ENCODE measurements around the gene SCAF1. TPM values are rescaled to one million over a fixed set of nuclear protein-coding genes. Genes with fewer than 3 reads are reported as not detected.

SCAF1 gene
- total and polyA plus RNA-seq, 2 of the 13 experiments (the other 11 are each of a cell fraction or from before 2014, with no cell fraction given) = 3.3 to 6.1 TPM

DNA sequence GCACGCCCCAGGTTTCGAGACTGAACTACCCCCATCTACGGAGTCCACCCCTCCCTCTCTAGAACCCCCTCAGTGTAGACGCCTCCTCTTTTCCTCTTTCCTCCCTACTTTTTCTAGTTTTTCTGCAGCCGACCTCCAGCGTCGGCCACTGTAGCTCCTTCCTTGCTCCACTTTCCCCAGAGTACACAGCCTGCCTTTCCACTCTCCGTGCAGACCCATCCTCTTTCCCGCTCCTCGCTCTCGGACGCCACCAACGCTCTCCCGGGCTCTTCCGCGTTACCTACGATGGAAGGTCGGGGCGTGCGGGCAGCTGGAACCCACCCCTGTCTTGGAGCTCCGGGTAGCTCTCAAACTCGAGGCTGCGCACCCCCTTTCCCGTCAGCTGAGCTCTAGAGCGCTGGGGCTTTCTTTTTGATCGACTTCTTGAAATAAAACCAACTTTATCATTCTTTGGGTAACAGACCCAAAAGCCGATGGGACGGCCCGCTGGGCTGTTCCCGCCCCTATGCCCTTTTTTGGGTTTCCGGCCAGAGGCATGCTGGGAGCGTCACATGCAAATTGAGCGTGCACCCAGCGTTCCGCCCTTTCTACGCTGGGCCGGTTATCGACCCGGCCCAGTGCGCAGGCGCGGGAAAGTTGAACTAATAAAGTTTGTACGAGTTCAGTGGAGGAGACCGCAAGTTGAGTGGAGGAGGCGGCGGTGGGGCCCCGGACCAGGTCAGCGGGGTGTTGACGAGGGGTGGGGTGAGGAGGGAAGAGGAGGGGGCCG lies 23.5 kb downstream of the SCAF1 start, which contains the start of the genes BCL2L12 and IRF3 (continued):
- TF ChIP-seq, protein P1, sequence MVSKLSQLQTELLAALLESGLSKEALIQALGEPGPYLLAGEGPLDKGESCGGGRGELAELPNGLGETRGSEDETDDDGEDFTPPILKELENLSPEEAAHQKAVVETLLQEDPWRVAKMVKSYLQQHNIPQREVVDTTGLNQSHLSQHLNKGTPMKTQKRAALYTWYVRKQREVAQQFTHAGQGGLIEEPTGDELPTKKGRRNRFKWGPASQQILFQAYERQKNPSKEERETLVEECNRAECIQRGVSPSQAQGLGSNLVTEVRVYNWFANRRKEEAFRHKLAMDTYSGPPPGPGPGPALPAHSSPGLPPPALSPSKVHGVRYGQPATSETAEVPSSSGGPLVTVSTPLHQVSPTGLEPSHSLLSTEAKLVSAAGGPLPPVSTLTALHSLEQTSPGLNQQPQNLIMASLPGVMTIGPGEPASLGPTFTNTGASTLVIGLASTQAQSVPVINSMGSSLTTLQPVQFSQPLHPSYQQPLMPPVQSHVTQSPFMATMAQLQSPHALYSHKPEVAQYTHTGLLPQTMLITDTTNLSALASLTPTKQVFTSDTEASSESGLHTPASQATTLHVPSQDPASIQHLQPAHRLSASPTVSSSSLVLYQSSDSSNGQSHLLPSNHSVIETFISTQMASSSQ (IDR thresholded peaks at IDR 0.05; ENCODE audit: low read depth) = no peak
- TF ChIP-seq, protein P1 (CRISPR knock-in tag; IDR thresholded peaks at IDR 0.05; ENCODE audit: borderline replicate concordance) = peak; percentile 39; the same call in 1 of the 2 replicates
- TF ChIP-seq PCBP2 (optimal IDR thresholded peaks at IDR 0.05; ENCODE audit: low read depth, low read length, poor library complexity, severe bottlenecking) (no peak), SALL2 (CRISPR knock-in tag; IDR thresholded peaks at IDR 0.05) (no peak; the same call in 1 of the 2 replicates), ZNF232 (CRISPR knock-in tag; IDR thresholded peaks at IDR 0.05; ENCODE audit: borderline replicate concordance) (peak; percentile 25; the same call in 1 of the 2 replicates), ZNF766 (CRISPR knock-in tag; IDR thresholded peaks at IDR 0.05; ENCODE audit: borderline replicate concordance) (0 out of 2 replicates have a peak, but pooled peaks have one; percentile 27), MEIS1 (CRISPR knock-in tag; IDR thresholded peaks at IDR 0.05; ENCODE audit: borderline replicate concordance) (0 out of 2 replicates have a peak, but pooled peaks have one; percentile 75), PAX8 (CRISPR knock-in tag; IDR thresholded peaks at IDR 0.05; ENCODE audit: borderline replicate concordance) (0 out of 2 replicates have a peak, but pooled peaks have one; percentile 72)
- TF ChIP-seq, protein P2, sequence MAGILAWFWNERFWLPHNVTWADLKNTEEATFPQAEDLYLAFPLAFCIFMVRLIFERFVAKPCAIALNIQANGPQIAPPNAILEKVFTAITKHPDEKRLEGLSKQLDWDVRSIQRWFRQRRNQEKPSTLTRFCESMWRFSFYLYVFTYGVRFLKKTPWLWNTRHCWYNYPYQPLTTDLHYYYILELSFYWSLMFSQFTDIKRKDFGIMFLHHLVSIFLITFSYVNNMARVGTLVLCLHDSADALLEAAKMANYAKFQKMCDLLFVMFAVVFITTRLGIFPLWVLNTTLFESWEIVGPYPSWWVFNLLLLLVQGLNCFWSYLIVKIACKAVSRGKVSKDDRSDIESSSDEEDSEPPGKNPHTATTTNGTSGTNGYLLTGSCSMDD (CRISPR knock-in tag; IDR thresholded peaks at IDR 0.05) = no peak
- TF ChIP-seq, protein P3, sequence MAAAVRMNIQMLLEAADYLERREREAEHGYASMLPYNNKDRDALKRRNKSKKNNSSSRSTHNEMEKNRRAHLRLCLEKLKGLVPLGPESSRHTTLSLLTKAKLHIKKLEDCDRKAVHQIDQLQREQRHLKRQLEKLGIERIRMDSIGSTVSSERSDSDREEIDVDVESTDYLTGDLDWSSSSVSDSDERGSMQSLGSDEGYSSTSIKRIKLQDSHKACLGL (CRISPR knock-in tag; IDR thresholded peaks at IDR 0.05) = 0 out of 2 replicates have a peak, but pooled peaks have one; percentile 53
- TF ChIP-seq, protein P4, sequence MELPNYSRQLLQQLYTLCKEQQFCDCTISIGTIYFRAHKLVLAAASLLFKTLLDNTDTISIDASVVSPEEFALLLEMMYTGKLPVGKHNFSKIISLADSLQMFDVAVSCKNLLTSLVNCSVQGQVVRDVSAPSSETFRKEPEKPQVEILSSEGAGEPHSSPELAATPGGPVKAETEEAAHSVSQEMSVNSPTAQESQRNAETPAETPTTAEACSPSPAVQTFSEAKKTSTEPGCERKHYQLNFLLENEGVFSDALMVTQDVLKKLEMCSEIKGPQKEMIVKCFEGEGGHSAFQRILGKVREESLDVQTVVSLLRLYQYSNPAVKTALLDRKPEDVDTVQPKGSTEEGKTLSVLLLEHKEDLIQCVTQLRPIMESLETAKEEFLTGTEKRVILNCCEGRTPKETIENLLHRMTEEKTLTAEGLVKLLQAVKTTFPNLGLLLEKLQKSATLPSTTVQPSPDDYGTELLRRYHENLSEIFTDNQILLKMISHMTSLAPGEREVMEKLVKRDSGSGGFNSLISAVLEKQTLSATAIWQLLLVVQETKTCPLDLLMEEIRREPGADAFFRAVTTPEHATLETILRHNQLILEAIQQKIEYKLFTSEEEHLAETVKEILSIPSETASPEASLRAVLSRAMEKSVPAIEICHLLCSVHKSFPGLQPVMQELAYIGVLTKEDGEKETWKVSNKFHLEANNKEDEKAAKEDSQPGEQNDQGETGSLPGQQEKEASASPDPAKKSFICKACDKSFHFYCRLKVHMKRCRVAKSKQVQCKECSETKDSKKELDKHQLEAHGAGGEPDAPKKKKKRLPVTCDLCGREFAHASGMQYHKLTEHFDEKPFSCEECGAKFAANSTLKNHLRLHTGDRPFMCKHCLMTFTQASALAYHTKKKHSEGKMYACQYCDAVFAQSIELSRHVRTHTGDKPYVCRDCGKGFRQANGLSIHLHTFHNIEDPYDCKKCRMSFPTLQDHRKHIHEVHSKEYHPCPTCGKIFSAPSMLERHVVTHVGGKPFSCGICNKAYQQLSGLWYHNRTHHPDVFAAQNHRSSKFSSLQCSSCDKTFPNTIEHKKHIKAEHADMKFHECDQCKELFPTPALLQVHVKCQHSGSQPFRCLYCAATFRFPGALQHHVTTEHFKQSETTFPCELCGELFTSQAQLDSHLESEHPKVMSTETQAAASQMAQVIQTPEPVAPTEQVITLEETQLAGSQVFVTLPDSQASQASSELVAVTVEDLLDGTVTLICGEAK (IDR thresholded peaks at IDR 0.05) = peak; percentile 96
- TF ChIP-seq, protein P4 (CRISPR knock-in tag; IDR thresholded peaks at IDR 0.05) = peak; percentile 100

Data from HepG2 (cell line).